IgD-negative memory B cell (primary cell): ENCODE data around the gene TNFRSF4. TPM values are rescaled to one million over a fixed set of nuclear protein-coding genes. Genes with fewer than 3 reads are reported as not detected.
A peak's percentile ranks its signal among the peaks of the same experiment; 100 is the strongest.
"Not testable (repeated sequence)": the region's sequence is repeated elsewhere in the genome, so short reads cannot be mapped to it uniquely, and the experiment has no call there.

Experiments
- H3K27ac Mint-ChIP-seq, 3 donors: one replicate each; pipeline ENCODE4 v1.8.0; 2020 to 2022; ENCODE audit warnings: mild to moderate bottlenecking in 3 of 3, mixed read lengths in 3 of 3, moderate library complexity in 1 of 3
- H3K27me3 Mint-ChIP-seq: one replicate; pipeline ENCODE4 v1.8.0; 2021; ENCODE audit warnings: mixed read lengths
- H3K36me3 Mint-ChIP-seq: one replicate; pipeline ENCODE4 v1.8.0; 2020; ENCODE audit warnings: mild to moderate bottlenecking, mixed read lengths
- H3K4me1 Mint-ChIP-seq, 3 donors: one replicate each; pipeline ENCODE4 v1.8.0; 2020 to 2022; ENCODE audit warnings: mixed read lengths in 3 of 3, mild to moderate bottlenecking in 1 of 3
- H3K4me3 Mint-ChIP-seq, 4 donors: one replicate each; pipeline ENCODE4 v1.8.0; 2020 to 2022; ENCODE audit warnings: mild to moderate bottlenecking in 4 of 4, mixed read lengths in 4 of 4, moderate library complexity in 3 of 4
- H3K9me3 Mint-ChIP-seq, 3 donors: one replicate each; pipeline ENCODE4 v1.8.0; 2020 to 2021; ENCODE audit warnings: mixed read lengths in 3 of 3, mild to moderate bottlenecking in 1 of 3
- polyA plus RNA-seq: library from polyadenylated mRNA; unstranded; fragments of 300-500 nt; fragmentation: Illumina TruSeq; gene quantifications from one replicate; pipeline ENCODE4 v1.2.3, GENCODE V29; 2021

TNFRSF4 gene
- polyA plus RNA-seq, 1 donor from 2014 or later, result not detected

- no peaks in the 10 kb centered on the region for H3K9me3 Mint-ChIP-seq
- H3K36me3 Mint-ChIP-seq, result peaks cover 2% of the 10 kb centered on the region
- peaks cover 10 to 14% (median 13%) of the 10 kb centered on the region in 3 donors for H3K4me1 Mint-ChIP-seq
- no peaks in the 10 kb centered on the region for H3K27me3 Mint-ChIP-seq
- peak overlapping the region; percentile 92 for H3K27ac Mint-ChIP-seq
- peak overlapping the region; percentile 9 to 90 (median 71) for H3K4me3 Mint-ChIP-seq
These were observed 36.9 kb upstream of the TNFRSF4 start for GRCh38 chr1:1250786-1251284.

GRCh38 chr1:1248009-1248913 is 34.3 kb upstream of the TNFRSF4 start:
- not testable (repeated sequence) for H3K4me3 Mint-ChIP-seq, H3K36me3 Mint-ChIP-seq, H3K27me3 Mint-ChIP-seq, H3K9me3 Mint-ChIP-seq, H3K27ac Mint-ChIP-seq
- H3K4me1 Mint-ChIP-seq, result peaks cover 10 to 14% (median 13%) of the 10 kb centered on the region in 3 donors

- no peak overlapping the region for H3K27ac Mint-ChIP-seq
- H3K4me3 Mint-ChIP-seq, result no peak overlapping the region
- H3K27me3 Mint-ChIP-seq, result no peaks in the 10 kb centered on the region
- no peaks in the 10 kb centered on the region for H3K9me3 Mint-ChIP-seq
- peaks cover 10 to 13% (median 10%) of the 10 kb centered on the region in 3 donors for H3K4me1 Mint-ChIP-seq
- H3K36me3 Mint-ChIP-seq, result peaks cover 2% of the 10 kb centered on the region
These were observed 33.5 kb upstream of the TNFRSF4 start for GRCh38 chr1:1247341-1247913.

GRCh38 chr1:1246577-1247340 is 32.8 kb upstream of the TNFRSF4 start, which contains the start of gene C1QTNF12:
TSS of gene C1QTNF12 (minus strand) at chr1:1246722. CDS start at chr1:1246690, 32 bp downstream.
- Mint-ChIP-seq H3K27ac (no peak within 1 kb of the TSS), H3K27me3 (no peaks in the 10 kb centered on the region), H3K36me3 (no peaks in the 10 kb centered on the region), H3K4me1 (peaks cover 10 to 13% (median 10%) of the 10 kb centered on the region in 3 donors), H3K9me3 (no peaks in the 10 kb centered on the region), H3K4me3 (no peak within 1 kb of the TSS)

- Mint-ChIP-seq H3K27me3 (no peaks in the 10 kb centered on the region), H3K27ac (no peak overlapping the region), H3K4me3 (no peak overlapping the region), H3K4me1 (peaks cover 7 to 10% (median 9%) of the 10 kb centered on the region in 3 donors), H3K36me3 (no peaks in the 10 kb centered on the region), H3K9me3 (no peaks in the 10 kb centered on the region)
These were observed 32.0 kb upstream of the TNFRSF4 start for GRCh38 chr1:1245817-1246576.

- H3K36me3 Mint-ChIP-seq, result no peaks in the 10 kb centered on the region
- no peak overlapping the region for H3K4me3 Mint-ChIP-seq
- H3K4me1 Mint-ChIP-seq, result peaks cover 3 to 6% (median 6%) of the 10 kb centered on the region in 3 donors
- H3K27ac Mint-ChIP-seq, result no peak overlapping the region
- no peaks in the 10 kb centered on the region for H3K27me3 Mint-ChIP-seq
- no peaks in the 10 kb centered on the region for H3K9me3 Mint-ChIP-seq
These were observed 31.3 kb upstream of the TNFRSF4 start for GRCh38 chr1:1245178-1245816.

GRCh38 chr1:1244192-1244811 is 30.3 kb upstream of the TNFRSF4 start:
- Mint-ChIP-seq H3K27me3 (peaks cover 4% of the 10 kb centered on the region), H3K4me3 (no peak overlapping the region), H3K36me3 (no peaks in the 10 kb centered on the region), H3K27ac (no peak overlapping the region), H3K4me1 (no peaks in the 10 kb centered on the region), H3K9me3 (no peaks in the 10 kb centered on the region)

GRCh38 chr1:1243807-1244191 is 29.8 kb upstream of the TNFRSF4 start:
- Mint-ChIP-seq H3K27me3 (peaks cover 5% of the 10 kb centered on the region), H3K4me3 (no peak overlapping the region), H3K4me1 (no peaks in the 10 kb centered on the region), H3K36me3 (no peaks in the 10 kb centered on the region), H3K27ac (no peak overlapping the region), H3K9me3 (no peaks in the 10 kb centered on the region)

GRCh38 chr1:1243266-1243660 is 29.3 kb upstream of the TNFRSF4 start:
- Mint-ChIP-seq H3K9me3 (no peaks in the 10 kb centered on the region), H3K27me3 (peaks cover 5% of the 10 kb centered on the region), H3K36me3 (no peaks in the 10 kb centered on the region), H3K4me3 (no peak overlapping the region), H3K4me1 (no peaks in the 10 kb centered on the region), H3K27ac (no peak overlapping the region)

GRCh38 chr1:1242461-1243265 is 28.7 kb upstream of the TNFRSF4 start:
- Mint-ChIP-seq H3K27me3 (peaks cover 8% of the 10 kb centered on the region), H3K4me1 (no peaks in the 10 kb centered on the region), H3K27ac (no peak overlapping the region), H3K9me3 (no peaks in the 10 kb centered on the region), H3K4me3 (no peak overlapping the region), H3K36me3 (no peaks in the 10 kb centered on the region)

GRCh38 chr1:1241588-1242219 is 27.8 kb upstream of the TNFRSF4 start:
- Mint-ChIP-seq H3K4me3 (no peak overlapping the region), H3K27me3 (peaks cover 8% of the 10 kb centered on the region), H3K4me1 (no peaks in the 10 kb centered on the region), H3K36me3 (no peaks in the 10 kb centered on the region), H3K27ac (no peak overlapping the region), H3K9me3 (no peaks in the 10 kb centered on the region)

- no peak overlapping the region for H3K4me3 Mint-ChIP-seq
- no peaks in the 10 kb centered on the region for H3K9me3 Mint-ChIP-seq
- H3K4me1 Mint-ChIP-seq, result no peaks in the 10 kb centered on the region
- H3K36me3 Mint-ChIP-seq, result no peaks in the 10 kb centered on the region
- H3K27ac Mint-ChIP-seq, result no peak overlapping the region
- H3K27me3 Mint-ChIP-seq, result peaks cover 8% of the 10 kb centered on the region
These were observed 27.1 kb upstream of the TNFRSF4 start for GRCh38 chr1:1240822-1241587.
